CD4-positive, alpha-beta T cell treated with Interferon gamma for 1 hour (primary cell): Measurements from ENCODE around the gene R3HDML.
"Not testable (repeated sequence)": the region's sequence is repeated elsewhere in the genome, so short reads cannot be mapped to it uniquely, and the experiment has no call there.

Source experiments
- DNase-seq: peaks from one replicate; pipeline ENCODE4 v3.0.0-alpha.2; 2020

The R3HDML gene

GRCh38 chr20:44331201-44331600 is 5.6 kb upstream of the R3HDML start:
- DNase-seq, result no peak

GRCh38 chr20:44334306-44334705 is 2.5 kb upstream of the R3HDML start:
- DNase-seq, result no peak

- no peak for DNase-seq
Observed at GRCh38 chr20:44334709-44335108, 2.1 kb upstream of the R3HDML start.

GRCh38 chr20:44335675-44336074 is 1.2 kb upstream of the R3HDML start:
- DNase-seq, result no peak

- DNase-seq, result no peak
Observed at GRCh38 chr20:44336086-44336485, 757 bp upstream of the R3HDML start.

GRCh38 chr20:44342248-44342647 is 5.4 kb downstream of the R3HDML start:
- no peak for DNase-seq

- DNase-seq, result no peak
Observed at GRCh38 chr20:44343162-44343675, 6.4 kb downstream of the R3HDML start.

GRCh38 chr20:44344723-44345122 is 7.9 kb downstream of the R3HDML start:
- no peak for DNase-seq

GRCh38 chr20:44345147-44345546 is 8.3 kb downstream of the R3HDML start:
- no peak for DNase-seq

- not testable (repeated sequence) for DNase-seq
Observed at GRCh38 chr20:44345941-44346340, 9.1 kb downstream of the R3HDML start.

GRCh38 chr20:44348168-44348659 is 11.4 kb downstream of the R3HDML start:
- no peak for DNase-seq

GRCh38 chr20:44349349-44349748 is 12.5 kb downstream of the R3HDML start:
- DNase-seq, result no peak

- no peak for DNase-seq
Observed at GRCh38 chr20:44350567-44350966, 13.7 kb downstream of the R3HDML start.

GRCh38 chr20:44354979-44355497 is 18.2 kb downstream of the R3HDML start:
- no peak for DNase-seq

GRCh38 chr20:44355498-44356352 is 18.9 kb downstream of the R3HDML start, which contains the start of gene HNF4A:
HNF4A (plus strand) TSS chr20:44355699; CDS start chr20:44355805, 106 bp downstream.
- no peak for DNase-seq

GRCh38 chr20:44356353-44356723 is 19.5 kb downstream of the R3HDML start:
- no peak for DNase-seq

- no peak for DNase-seq
Observed at GRCh38 chr20:44357020-44357419, 20.2 kb downstream of the R3HDML start.

GRCh38 chr20:44357555-44358125 is 20.8 kb downstream of the R3HDML start:
- DNase-seq, result no peak

GRCh38 chr20:44358776-44359175 is 21.9 kb downstream of the R3HDML start:
- no peak for DNase-seq

GRCh38 chr20:44360221-44360620 is 23.4 kb downstream of the R3HDML start:
- DNase-seq, result no peak

GRCh38 chr20:44361021-44361420 is 24.2 kb downstream of the R3HDML start:
- DNase-seq, result no peak

- DNase-seq, result no peak
Observed at GRCh38 chr20:44362466-44362940, 25.7 kb downstream of the R3HDML start.

GRCh38 chr20:44364068-44364467 is 27.2 kb downstream of the R3HDML start:
- DNase-seq, result no peak

GRCh38 chr20:44364780-44365179 is 27.9 kb downstream of the R3HDML start:
- DNase-seq, result no peak
